IMR-90 (cell line): ENCODE data around the gene RRAGD. TPM values are rescaled to one million over a fixed set of nuclear protein-coding genes. Genes with fewer than 3 reads are reported as not detected.

ENCODE experiments used
- ATAC-seq: fragments of 200-7000 bp; cut with Tn5 transposase; 2 replicates; pipeline ENCODE4 v1.9.1; 2020; ENCODE audit warnings: low read depth, mild to moderate bottlenecking, moderate library complexity
- BruUV-seq: library from RNA; stranded (reverse); fragments of 400-500 nt; replicated peaks from 2 replicates; lab custom pipeline; 2021; lab: Mats Ljungman, UMichigan
- CTCF ChIA-PET: fragments of 300-600 bp; formaldehyde crosslinking; extraction: SDS; loops from one replicate; lab custom pipeline; 2021; ENCODE audit warnings: antibody characterized with exemption; lab: Yijun Ruan, JAX
- POLR2A ChIA-PET: fragments of 300-600 bp; sonication (Branson Sonifier 250); formaldehyde crosslinking; loops from one replicate; lab custom pipeline; 2022; ENCODE audit warnings: antibody characterized with exemption; ENCODE audit not compliant: unreplicated experiment; lab: Charles Lee
- DNase-seq: peaks from one replicate; pipeline ENCODE4 v3.0.0; 2013
- H2AFZ ChIP-seq: replicated peaks from 2 replicates; pipeline ENCODE3; 2013; ENCODE audit warnings: low read length, mild to moderate bottlenecking; ENCODE audit not compliant: poor library complexity
- H2AK5ac ChIP-seq: 2 replicates; pipeline ENCODE4 v1.6.1; 2013; ENCODE audit warnings: low read depth, low read length, inconsistent platforms
- H2AK9ac ChIP-seq: replicated peaks from 2 replicates; pipeline ENCODE3; 2013; ENCODE audit warnings: mild to moderate bottlenecking, low read depth, low read length, moderate library complexity; ENCODE audit not compliant: poor library complexity
- H2BK120ac ChIP-seq: 2 replicates; pipeline ENCODE4 v1.6.1; 2013; ENCODE audit warnings: low read depth, low read length, inconsistent platforms
- H2BK15ac ChIP-seq: 3 replicates; pipeline ENCODE4 v1.6.1; 2013; ENCODE audit warnings: low read depth, low read length, inconsistent platforms
- H2BK20ac ChIP-seq: 2 replicates; pipeline ENCODE4 v1.6.1; 2013; ENCODE audit warnings: low read depth, mild to moderate bottlenecking, inconsistent platforms, low read length, moderate library complexity
- H2BK5ac ChIP-seq: 2 replicates; pipeline ENCODE4 v1.6.1; 2013; ENCODE audit warnings: mild to moderate bottlenecking, low read depth, low read length, inconsistent platforms; ENCODE audit not compliant: poor library complexity, severe bottlenecking
- H3K14ac ChIP-seq: replicated peaks from 2 replicates; pipeline ENCODE4 v1.6.1; 2013; ENCODE audit warnings: low read depth, low read length, inconsistent platforms
- H3K18ac ChIP-seq: 2 replicates; pipeline ENCODE4 v1.6.1; 2013; ENCODE audit warnings: low read depth, low read length, control low read depth
- H3K23ac ChIP-seq: 2 replicates; pipeline ENCODE4 v1.6.1; 2013; ENCODE audit warnings: low read depth, low read length, inconsistent platforms
- H3K27ac ChIP-seq: 2 replicates; pipeline ENCODE4 v1.5.1; 2013; ENCODE audit warnings: mild to moderate bottlenecking, control low read depth, low read length; ENCODE audit not compliant: insufficient read depth
- H3K27me3 ChIP-seq: 2 replicates; pipeline ENCODE4 v1.6.1; 2013; ENCODE audit warnings: low read length; ENCODE audit not compliant: control insufficient read depth, insufficient read depth
- H3K36me3 ChIP-seq: 2 replicates; pipeline ENCODE4 v1.6.1; 2013; ENCODE audit warnings: low read length, mixed read lengths; ENCODE audit not compliant: control insufficient read depth, insufficient read depth
- H3K4ac ChIP-seq: 2 replicates; pipeline ENCODE4 v1.6.1; 2013; ENCODE audit warnings: low read depth, low read length, inconsistent platforms
- H3K4me1 ChIP-seq: 2 replicates; pipeline ENCODE4 v1.6.1; 2013; ENCODE audit warnings: low read length, mixed read lengths; ENCODE audit not compliant: control insufficient read depth, insufficient read depth
- H3K4me2 ChIP-seq: 2 replicates; pipeline ENCODE4 v1.6.1; 2013; ENCODE audit warnings: low read depth, mild to moderate bottlenecking, control low read depth, low read length, moderate library complexity
- H3K4me3 ChIP-seq: 2 replicates; pipeline ENCODE4 v1.5.1; 2013; ENCODE audit warnings: low read depth, mild to moderate bottlenecking, control low read depth, low read length, moderate library complexity; ENCODE audit not compliant: insufficient read depth
- H3K56ac ChIP-seq: 2 replicates; pipeline ENCODE4 v1.6.1; 2013; ENCODE audit warnings: low read length, inconsistent platforms; ENCODE audit not compliant: insufficient read depth; ENCODE audit errors: extremely low read depth
- H3K79me1 ChIP-seq, 2 experiments: 2 replicates each; pipeline ENCODE4 v1.6.1; 2013; ENCODE audit warnings: low read length in 2 of 2, inconsistent platforms in 1 of 2, low read depth in 1 of 2
- H3K9ac ChIP-seq: 2 replicates; pipeline ENCODE4 v1.6.1; 2013; ENCODE audit warnings: low read depth, low read length, control low read depth
- H3K9me1 ChIP-seq: 2 replicates; pipeline ENCODE4 v1.6.1; 2013; ENCODE audit warnings: low read length, inconsistent platforms; ENCODE audit not compliant: insufficient read depth
- H3K9me3 ChIP-seq: 2 replicates; pipeline ENCODE4 v1.6.1; 2013; ENCODE audit warnings: low read length; ENCODE audit not compliant: control insufficient read depth, insufficient read depth
- H4K20me1 ChIP-seq: 2 replicates; pipeline ENCODE4 v1.6.1; 2013; ENCODE audit warnings: low read length, inconsistent platforms; ENCODE audit not compliant: insufficient read depth
- H4K5ac ChIP-seq: 2 replicates; pipeline ENCODE4 v1.6.1; 2013; ENCODE audit warnings: mild to moderate bottlenecking, low read depth, low read length, control low read depth
- H4K8ac ChIP-seq, 2 experiments: 2 replicates each; pipeline ENCODE4 v1.6.1; 2013; ENCODE audit warnings: low read depth in 2 of 2, low read length in 2 of 2, control low read depth in 1 of 2, inconsistent platforms in 1 of 2
- H4K91ac ChIP-seq: 2 replicates; pipeline ENCODE4 v1.6.1; 2013; ENCODE audit warnings: low read depth, low read length, inconsistent platforms; ENCODE audit not compliant: insufficient read depth
- CTCF ChIP-seq: conservative IDR thresholded peaks from 2 replicates; pipeline ENCODE4 v1.5.1; 2012; ENCODE audit warnings: mild to moderate bottlenecking, low read depth, low read length, improper control_type of control experiment
- MXI1 ChIP-seq: IDR thresholded peaks from 2 replicates; pipeline ENCODE4 v1.6.1; 2012; ENCODE audit warnings: low read depth, mild to moderate bottlenecking, low read length, moderate library complexity, borderline replicate concordance
- RCOR1 ChIP-seq: IDR thresholded peaks from 2 replicates; pipeline ENCODE4 v1.6.1; 2012; ENCODE audit warnings: mild to moderate bottlenecking, low read length, improper control_type of control experiment; ENCODE audit not compliant: insufficient replicate concordance
- SMC3 ChIP-seq: fragments of 150-350 bp; IDR thresholded peaks from 2 replicates; pipeline ENCODE4 v1.6.1; 2016; ENCODE audit warnings: low read depth, mild to moderate bottlenecking, antibody characterized with exemption, low read length, moderate library complexity
- USF2 ChIP-seq: fragments of 150-350 bp; IDR thresholded peaks from 2 replicates; pipeline ENCODE4 v1.6.1; 2017; ENCODE audit warnings: mild to moderate bottlenecking, antibody characterized with exemption, low read length, low read depth
- WGBS, 2 experiments: methylation state at CpG; one replicate each; pipeline versions ENCODE4 v1.1.5 to v1.1.7; 2013; ENCODE audit warnings: missing lambda C conversion rate in 2 of 2; ENCODE audit not compliant: insufficient read length in 1 of 2; ENCODE audit errors: extremely low coverage in 2 of 2; 5-methylcytosine and 5-hydroxymethylcytosine counted together
- dilution Hi-C: fragments of 300-500 bp; cut with HindIII; formaldehyde crosslinking; loops from one replicate; pipeline ENCODE4 v1.14.3; 2018; ENCODE audit warnings: low sequenced_read_pairs; ENCODE audit not compliant: unreplicated experiment
- in situ Hi-C: fragments of 300-500 bp; cut with MboI; formaldehyde crosslinking; loops from 3 replicates; pipeline ENCODE4 v1.14.3; 2019; ENCODE audit warnings: low sequenced_read_pairs, inconsistent platforms, mixed read lengths
- intact Hi-C: fragments of 100-400 bp; cut with micrococcal nuclease; formaldehyde crosslinking; loops from 2 replicates; pipeline ENCODE4 v1.10.0; 2022
- polyA plus RNA-seq, 3 experiments: library from polyadenylated mRNA; depleted of rRNA; stranded (reverse); fragments of >200 nt; gene quantifications; 2 replicates each; pipeline ENCODE4 v1.2.3, GENCODE V29; 2012; ENCODE audit warnings: low replicate concordance in 1 of 3
- total RNA-seq: library from RNA; depleted of rRNA; stranded (reverse); fragments of >200 nt; gene quantifications from 2 replicates; pipeline ENCODE4 v1.2.3, GENCODE V29; 2012

The RRAGD gene
- total and polyA plus RNA-seq, 2 of the 4 experiments (the other 2 are of a cell fraction) = not detected

- H3K4me3 ChIP-seq = no peak overlapping the region
- no peak overlapping the region for H3K18ac ChIP-seq
- no peaks in the 10 kb centered on the region for H3K79me1 ChIP-seq
- DNase-seq (no peak), ATAC-seq (no peak)
- H3K27ac ChIP-seq = no peak overlapping the region
- ChIA-PET POLR2A (no interaction called here), CTCF (no interaction called here)
- H3K36me3 ChIP-seq = no peaks in the 10 kb centered on the region
- no peak overlapping the region for H3K4me2 ChIP-seq
- no peak overlapping the region for H3K56ac ChIP-seq
- TF ChIP-seq MXI1 = no peak
- TF ChIP-seq CTCF = no peak
- no peak for TF ChIP-seq SMC3
- no peak for TF ChIP-seq RCOR1
- no peak for TF ChIP-seq USF2
- peaks cover 66% of the 10 kb centered on the region for H3K27me3 ChIP-seq
- no peak overlapping the region for H2BK15ac ChIP-seq
- H3K23ac ChIP-seq = no peak overlapping the region
- no peak overlapping the region for H4K8ac ChIP-seq
- no peaks in the 10 kb centered on the region for H3K9me1 ChIP-seq
- no TSS peak for BruUV-seq
- H2AFZ ChIP-seq = no peak overlapping the region
- H3K4ac ChIP-seq = no peak overlapping the region
- no peak overlapping the region for H2AK5ac ChIP-seq
- no peak overlapping the region for H4K5ac ChIP-seq
- intact Hi-C loops (no loop called here), dilution Hi-C loops (no loop called here), in situ Hi-C loops (no loop called here)
- no peak overlapping the region for H2AK9ac ChIP-seq
- H3K4me1 ChIP-seq = no peaks in the 10 kb centered on the region
- no peak overlapping the region for H3K9ac ChIP-seq
- no peak overlapping the region for H3K14ac ChIP-seq
- no peak overlapping the region for H4K91ac ChIP-seq
- H2BK5ac ChIP-seq = no peak overlapping the region
- no peaks in the 10 kb centered on the region for H4K20me1 ChIP-seq
- no peak overlapping the region for H2BK20ac ChIP-seq
- no peaks in the 10 kb centered on the region for H3K9me3 ChIP-seq
- H2BK120ac ChIP-seq = no peak overlapping the region
- WGBS, 2 experiments = 67% methylated on average over 2 of the region's 7 CpGs; no CpG with 5 or more reads in 1 of the 2 experiments
These were observed 2.5 kb downstream of the RRAGD start for GRCh38 chr6:89409461-89410035.
